Measurements from ENCODE around the gene G6PC3.

GRCh38 chr17:44079877-44080821, 9.6 kb downstream of the G6PC3 start:
- TF ChIP-seq EZH2 (IDR thresholded peaks at IDR 0.05): no peak
- TF ChIP-seq FOXP2 (optimal IDR thresholded peaks at IDR 0.05; ENCODE audit: control extremely low read depth, extremely low read length, insufficient read depth): no peak
- no peak for TF ChIP-seq POLR2AphosphoS5 (IDR thresholded peaks at IDR 0.05; ENCODE audit: borderline replicate concordance, low read depth, low read length)
